GM18870 (cell line): ENCODE measurements around the gene TMUB2.

Experiments used
- ATAC-seq: cut with Tn5 transposase; IDR thresholded peaks from one replicate; pipeline ENCODE4 v1.9.1; 2021; ENCODE audit warnings: moderate library complexity; ENCODE audit not compliant: unreplicated experiment

Gene TMUB2

GRCh38 chr17:44176671-44177501 is 9.9 kb upstream of the TMUB2 start:
- ATAC-seq: no peak

- no peak for ATAC-seq
These were observed 9.1 kb upstream of the TMUB2 start for GRCh38 chr17:44177640-44178039.

GRCh38 chr17:44178133-44178532 is 8.6 kb upstream of the TMUB2 start:
- no peak for ATAC-seq

- ATAC-seq: no peak
These were observed 3.7 kb upstream of the TMUB2 start for GRCh38 chr17:44183024-44183423.

GRCh38 chr17:44184212-44184810 is 2.5 kb upstream of the TMUB2 start:
- no peak for ATAC-seq

GRCh38 chr17:44187131-44187899 is 543 bp downstream of the TMUB2 start:
- peak; percentile 33 for ATAC-seq

- no peak for ATAC-seq
These were observed 2.0 kb downstream of the TMUB2 start for GRCh38 chr17:44188576-44189403.

GRCh38 chr17:44190481-44190880 is 3.7 kb downstream of the TMUB2 start:
- no peak for ATAC-seq

- ATAC-seq: no peak
These were observed 4.6 kb downstream of the TMUB2 start for GRCh38 chr17:44191369-44191768.

GRCh38 chr17:44191941-44192496 is 5.2 kb downstream of the TMUB2 start:
- ATAC-seq: no peak

- no peak for ATAC-seq
These were observed 6.0 kb downstream of the TMUB2 start for GRCh38 chr17:44192750-44193149.

- ATAC-seq: no peak
These were observed 6.7 kb downstream of the TMUB2 start for GRCh38 chr17:44193326-44194084.

- ATAC-seq: no peak
These were observed 10.3 kb downstream of the TMUB2 start for GRCh38 chr17:44197107-44197506.

GRCh38 chr17:44197980-44198720 is 11.4 kb downstream of the TMUB2 start:
- ATAC-seq: no peak

- no peak for ATAC-seq
These were observed 12.2 kb downstream of the TMUB2 start for GRCh38 chr17:44198721-44199552.

GRCh38 chr17:44199553-44200477 is 13.0 kb downstream of the TMUB2 start, which contains the start of gene ATXN7L3:
TSS of gene ATXN7L3 (minus strand) at chr17:44199884. CDS start at chr17:44198070, 1,814 bp downstream.
- ATAC-seq: peak; percentile 42
